Neuronal stem cell (in vitro differentiated cells): ENCODE data around the gene DDI2.
"Not testable (repeated sequence)": the region's sequence is repeated elsewhere in the genome, so short reads cannot be mapped to it uniquely, and the experiment has no call there.

Experiments used
- DNase-seq: peaks from one replicate; pipeline ENCODE4 v3.0.0-alpha.2; 2013; ENCODE audit warnings: low spot score
- H2AFZ ChIP-seq: one replicate; pipeline ENCODE4 v1.6.1; 2013; ENCODE audit warnings: mild to moderate bottlenecking, low read length, inconsistent platforms
- H2AK5ac ChIP-seq: 2 replicates; pipeline ENCODE4 v1.6.1; 2013; ENCODE audit warnings: low read depth, mild to moderate bottlenecking, inconsistent platforms, low read length, moderate library complexity, mixed read lengths
- H2BK120ac ChIP-seq: 2 replicates; pipeline ENCODE4 v1.6.1; 2013; ENCODE audit warnings: low read depth, mild to moderate bottlenecking, inconsistent platforms, low read length, moderate library complexity, mixed read lengths
- H2BK12ac ChIP-seq: one replicate; pipeline ENCODE4 v1.6.1; 2013; ENCODE audit warnings: low read length, inconsistent platforms
- H2BK15ac ChIP-seq: 2 replicates; pipeline ENCODE4 v1.6.1; 2013; ENCODE audit warnings: mild to moderate bottlenecking, low read length, inconsistent platforms, mixed read lengths
- H2BK5ac ChIP-seq: one replicate; pipeline ENCODE4 v1.6.1; 2013; ENCODE audit warnings: inconsistent platforms, mild to moderate bottlenecking, low read length, moderate library complexity
- H3K14ac ChIP-seq: one replicate; pipeline ENCODE4 v1.6.1; 2013; ENCODE audit warnings: low read length, inconsistent platforms
- H3K18ac ChIP-seq: 2 replicates; pipeline ENCODE4 v1.6.1; 2013; ENCODE audit warnings: low read length, inconsistent platforms
- H3K23ac ChIP-seq: 2 replicates; pipeline ENCODE4 v1.6.1; 2013; ENCODE audit warnings: low read depth, mild to moderate bottlenecking, mixed read lengths, low read length, inconsistent platforms; ENCODE audit not compliant: poor library complexity
- H3K27ac ChIP-seq: replicated peaks from 3 replicates; pipeline ENCODE4 v1.5.1; 2013; ENCODE audit warnings: low read length, inconsistent platforms
- H3K27me3 ChIP-seq, 3 experiments: 2 replicates each; pipeline ENCODE4 v1.6.1; 2013; ENCODE audit warnings: low read length in 3 of 3, mild to moderate bottlenecking in 2 of 3, inconsistent platforms in 1 of 3, low read depth in 1 of 3, mixed read lengths in 1 of 3, moderate library complexity in 1 of 3; ENCODE audit not compliant: control insufficient read depth in 3 of 3, insufficient read depth in 3 of 3
- H3K36me3 ChIP-seq, 2 donors: replicated peaks in 1 of 2; 2 replicates each; pipeline ENCODE4 v1.6.1; 2013; ENCODE audit warnings: low read length in 2 of 2; ENCODE audit not compliant: control insufficient read depth in 2 of 2, insufficient read depth in 2 of 2
- H3K4ac ChIP-seq: 2 replicates; pipeline ENCODE4 v1.6.1; 2013; ENCODE audit warnings: inconsistent platforms, mild to moderate bottlenecking, low read length, moderate library complexity
- H3K4me1 ChIP-seq, 2 donors: 1 replicate in 1 of 2; 2 replicates in 1 of 2; pipeline ENCODE4 v1.6.1; 2013; ENCODE audit warnings: low read length in 2 of 2, low read depth in 1 of 2; ENCODE audit not compliant: control insufficient read depth in 2 of 2, insufficient read depth in 1 of 2
- H3K4me2 ChIP-seq: one replicate; pipeline ENCODE4 v1.6.1; 2013; ENCODE audit warnings: mild to moderate bottlenecking, low read length, inconsistent platforms; ENCODE audit not compliant: insufficient read depth, poor library complexity, severe bottlenecking
- H3K4me3 ChIP-seq, 2 donors: 2 replicates each; pipeline ENCODE4 v1.5.1; 2013; ENCODE audit warnings: low read length in 2 of 2, mild to moderate bottlenecking in 2 of 2, inconsistent platforms in 1 of 2, moderate library complexity in 1 of 2
- H3K79me1 ChIP-seq: one replicate; pipeline ENCODE4 v1.6.1; 2013; ENCODE audit warnings: low read depth, mild to moderate bottlenecking, inconsistent platforms, low read length, moderate library complexity
- H3K9ac ChIP-seq: one replicate; pipeline ENCODE4 v1.6.1; 2013; ENCODE audit warnings: mild to moderate bottlenecking, low read depth, low read length, inconsistent platforms; ENCODE audit not compliant: poor library complexity
- H3K9me3 ChIP-seq, 2 donors: replicated peaks in 1 of 2; 2 replicates each; pipeline versions ENCODE3 to v1.6.1; 2013; ENCODE audit warnings: low read length in 2 of 2, mild to moderate bottlenecking in 2 of 2, inconsistent platforms in 1 of 2, low read depth in 1 of 2, mixed read lengths in 1 of 2, moderate library complexity in 1 of 2; ENCODE audit not compliant: control insufficient read depth in 2 of 2, insufficient read depth in 1 of 2
- H4K8ac ChIP-seq: one replicate; pipeline ENCODE4 v1.6.1; 2013; ENCODE audit warnings: low read depth, mild to moderate bottlenecking, inconsistent platforms, low read length, moderate library complexity
- H4K91ac ChIP-seq: one replicate; pipeline ENCODE4 v1.6.1; 2013; ENCODE audit warnings: low read length, low read depth, mild to moderate bottlenecking, inconsistent platforms; ENCODE audit not compliant: poor library complexity
- WGBS, 2 donors: extraction: QIAGEN DNeasy Blood & Tissue Kit; methylation state at CpG; one replicate each; pipeline ENCODE4 v1.1.7; 2013; ENCODE audit warnings: missing lambda C conversion rate in 2 of 2, mixed read lengths in 1 of 2; ENCODE audit not compliant: insufficient read length in 2 of 2, insufficient replicate concordance in 1 of 2; ENCODE audit errors: extremely low coverage in 2 of 2; 5-methylcytosine and 5-hydroxymethylcytosine counted together

DDI2 gene

DNA sequence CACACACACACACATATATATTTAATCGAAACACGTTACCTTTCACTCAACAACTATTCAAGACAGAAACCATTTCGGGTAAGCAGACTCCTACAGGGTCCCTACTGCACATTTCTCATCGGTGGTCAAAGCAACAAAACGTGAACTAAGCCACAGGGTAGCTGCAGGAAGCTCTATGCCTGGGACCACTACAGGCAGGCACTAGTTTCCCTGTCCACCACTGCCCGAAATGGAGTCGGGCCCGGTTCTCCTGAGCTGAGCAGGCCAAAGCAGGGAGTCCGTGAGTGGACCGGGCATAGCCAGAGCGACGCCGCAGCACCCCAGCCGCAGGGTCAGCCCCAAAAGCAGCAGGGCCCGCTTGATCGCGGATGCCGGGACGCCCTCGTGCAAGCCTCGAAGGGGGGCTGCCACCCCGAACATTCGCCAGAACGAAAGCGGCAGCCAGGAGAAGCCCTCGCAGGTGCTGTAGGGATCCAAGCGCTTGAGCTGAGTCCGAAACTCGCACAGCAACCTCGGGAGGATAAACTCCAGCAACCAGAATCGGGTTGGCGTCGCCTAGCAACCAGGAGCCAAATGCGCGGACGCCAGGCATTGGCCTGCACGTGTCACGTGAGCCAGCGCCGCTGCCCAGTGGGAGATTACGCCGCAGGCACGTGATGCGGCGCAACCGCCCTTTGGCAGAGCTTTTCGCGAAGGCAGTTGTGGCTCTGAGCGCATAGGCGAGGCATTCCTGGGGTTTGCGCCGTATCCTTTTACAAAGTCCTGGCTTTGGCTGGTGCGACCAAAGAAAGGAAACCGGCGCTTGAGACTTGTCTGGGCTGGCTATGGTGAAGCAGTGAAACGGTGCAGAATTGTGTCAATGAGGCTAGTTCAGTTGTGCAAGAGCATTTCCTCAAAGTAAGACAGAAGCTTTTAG lies 13.9 kb upstream of the DDI2 start:
- H2AK5ac ChIP-seq = peak overlapping the region; percentile 97
- no peaks in the 10 kb centered on the region for H3K79me1 ChIP-seq
- H4K8ac ChIP-seq = no peak overlapping the region
- H3K4me1 ChIP-seq = peaks cover 0 to 2% of the 10 kb centered on the region in 2 donors
- peak overlapping the region; percentile 80 for H3K23ac ChIP-seq
- no peak overlapping the region for H2BK12ac ChIP-seq
- H2BK15ac ChIP-seq = peak overlapping the region; percentile 58
- H3K9ac ChIP-seq = peak overlapping the region; percentile 92
- H2BK120ac ChIP-seq = peak overlapping the region; percentile 91
- peak overlapping the region; percentile 62 to 83 for H3K4me3 ChIP-seq
- peaks cover 0 to 4% of the 10 kb centered on the region in 2 donors for H3K9me3 ChIP-seq
- peak overlapping the region; percentile 76 for H3K4ac ChIP-seq
- 100% methylated on average over 1 to 2 of the region's 56 CpGs for WGBS, 2 donors
- DNase-seq = peak; percentile 84
- H2BK5ac ChIP-seq = peak overlapping the region; percentile 35
- H3K4me2 ChIP-seq = peak overlapping the region; percentile 77
- H3K18ac ChIP-seq = peak overlapping the region; percentile 96
- H3K36me3 ChIP-seq = no peaks in the 10 kb centered on the region
- peak overlapping the region; percentile 38 for H3K14ac ChIP-seq
- peak overlapping the region; percentile 54 for H3K27ac ChIP-seq
- no peaks in the 10 kb centered on the region for H3K27me3 ChIP-seq
- H2AFZ ChIP-seq = peak overlapping the region; percentile 88
- H4K91ac ChIP-seq = no peak overlapping the region

DNA sequence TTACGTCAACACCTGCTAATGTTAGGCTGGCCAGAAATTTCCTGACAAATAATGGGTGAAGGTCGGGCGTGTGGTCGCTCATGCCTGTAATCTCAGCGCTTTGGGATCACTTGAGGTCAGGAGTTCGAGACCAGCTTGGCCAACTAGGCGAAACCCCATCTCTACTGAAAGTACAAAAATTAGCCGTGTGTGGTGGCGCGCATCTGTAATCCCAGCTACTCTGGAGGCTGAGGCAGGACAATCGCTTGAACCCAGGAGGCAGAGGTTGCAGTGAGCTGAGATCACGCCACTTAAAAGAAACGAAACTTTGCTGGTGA lies 13.3 kb upstream of the DDI2 start:
- not testable (repeated sequence) for H4K91ac ChIP-seq
- peak overlapping the region; percentile 62 to 83 for H3K4me3 ChIP-seq

DNA sequence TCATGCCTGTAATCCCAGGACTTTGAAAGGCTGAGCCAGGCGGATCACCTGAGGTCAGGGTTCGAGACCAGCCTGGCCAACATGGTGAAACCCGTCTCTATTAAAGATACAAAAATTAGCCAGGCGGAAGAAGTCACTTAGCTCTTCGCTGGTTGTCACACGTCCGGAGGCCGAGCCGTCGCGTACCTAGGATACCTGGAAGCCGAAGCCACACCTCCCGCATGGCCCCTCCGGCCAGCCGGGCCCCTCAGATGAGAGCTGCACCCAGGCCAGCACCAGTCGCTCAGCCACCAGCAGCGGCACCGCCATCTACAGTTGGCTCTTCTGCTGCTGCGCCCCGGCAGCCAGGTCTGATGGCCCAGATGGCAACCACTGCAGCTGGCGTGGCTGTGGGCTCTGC lies 12.9 kb upstream of the DDI2 start:
- H3K4ac ChIP-seq, H3K27ac ChIP-seq, H2BK120ac ChIP-seq, H2AFZ ChIP-seq, H3K4me2 ChIP-seq, H3K18ac ChIP-seq, H3K36me3 ChIP-seq, H3K4me1 ChIP-seq, DNase-seq, H3K79me1 ChIP-seq, H3K9me3 ChIP-seq, H2BK5ac ChIP-seq, H4K8ac ChIP-seq, H3K14ac ChIP-seq, H3K23ac ChIP-seq, H3K4me3 ChIP-seq, H2BK12ac ChIP-seq, H3K9ac ChIP-seq, H4K91ac ChIP-seq, H3K27me3 ChIP-seq: not testable (repeated sequence)
- Histone ChIP-seq H2BK15ac (peak overlapping the region; percentile 4), H2AK5ac (peak overlapping the region; percentile 74)
- no CpG with 5 or more reads among the region's 21 CpGs for WGBS, 2 donors

More for the DNA sequence above, 13.3 kb upstream of the DDI2 start:
- peak overlapping the region; percentile 54 for H3K27ac ChIP-seq
- not testable (repeated sequence) for H3K23ac ChIP-seq, H3K27me3 ChIP-seq, H2BK12ac ChIP-seq, H2BK120ac ChIP-seq, H3K9ac ChIP-seq, H3K79me1 ChIP-seq, H3K14ac ChIP-seq, H3K4ac ChIP-seq, H3K9me3 ChIP-seq, H2BK15ac ChIP-seq, H2BK5ac ChIP-seq, H3K36me3 ChIP-seq, H3K18ac ChIP-seq, H4K8ac ChIP-seq, H2AK5ac ChIP-seq, DNase-seq, H3K4me1 ChIP-seq
- peak overlapping the region; percentile 58 for H3K4me2 ChIP-seq
- no CpG with 5 or more reads among the region's 13 CpGs for WGBS, 2 donors
- peak overlapping the region; percentile 88 for H2AFZ ChIP-seq
